LNCAP (cell line): ENCODE results near the gene CA10.

ENCODE experiments used
- CTCF ChIP-seq: fragments of 450-650 bp; IDR thresholded peaks from 2 replicates; pipeline ENCODE4 v1.5.1; 2017; ENCODE audit warnings: mild to moderate bottlenecking

The CA10 gene

GRCh38 chr17:51746421-51746820 lies 412.1 kb downstream of the CA10 start:
- no peak for TF ChIP-seq CTCF

DNA sequence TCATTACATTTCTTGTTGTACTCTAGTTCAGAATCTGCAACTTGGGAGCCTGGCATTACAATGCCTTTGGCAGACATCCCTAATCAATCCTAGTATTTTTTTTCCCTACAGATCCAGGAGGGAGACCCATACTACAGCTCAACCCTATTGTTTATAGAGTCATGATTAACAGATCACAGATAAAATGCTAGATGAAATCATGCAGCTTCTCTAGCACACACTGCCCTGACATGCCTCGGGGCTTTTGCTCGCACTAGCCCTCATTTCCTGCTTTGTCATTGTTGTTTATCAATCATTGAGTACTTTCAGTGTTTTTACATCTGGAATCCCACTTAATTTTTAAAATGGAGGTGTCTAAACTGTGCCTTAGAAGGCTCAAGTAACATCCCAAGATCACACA lies 412.5 kb downstream of the CA10 start:
- TF ChIP-seq CTCF = no peak

GRCh38 chr17:51743477-51743876 lies 415.0 kb downstream of the CA10 start:
- TF ChIP-seq CTCF = no peak

DNA sequence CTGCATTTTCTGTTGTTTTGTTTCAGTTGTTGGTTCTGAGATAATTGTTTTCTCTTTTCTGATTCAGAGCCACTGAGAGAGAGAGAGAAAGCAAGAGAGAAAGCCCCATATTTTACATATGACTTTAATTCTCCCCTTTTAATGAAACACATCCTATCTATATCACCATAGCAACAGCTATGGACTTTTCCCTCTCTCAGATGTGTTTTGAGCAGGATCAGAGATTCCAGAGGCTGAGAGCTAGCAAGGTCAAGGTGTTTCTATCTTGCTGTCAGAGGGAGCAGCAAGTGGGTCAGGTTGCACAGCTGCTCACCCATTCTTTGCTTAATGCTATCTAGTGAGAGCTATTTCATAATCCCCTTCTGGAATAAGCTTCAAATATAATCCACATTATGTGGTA lies 415.9 kb downstream of the CA10 start:
- TF ChIP-seq CTCF = no peak

- no peak for TF ChIP-seq CTCF
Measured at GRCh38 chr17:51741458-51741857, 417.1 kb downstream of the CA10 start.

GRCh38 chr17:51740531-51740930 lies 418.0 kb downstream of the CA10 start:
- no peak for TF ChIP-seq CTCF

GRCh38 chr17:51739245-51739886 lies 419.1 kb downstream of the CA10 start:
- no peak for TF ChIP-seq CTCF

DNA sequence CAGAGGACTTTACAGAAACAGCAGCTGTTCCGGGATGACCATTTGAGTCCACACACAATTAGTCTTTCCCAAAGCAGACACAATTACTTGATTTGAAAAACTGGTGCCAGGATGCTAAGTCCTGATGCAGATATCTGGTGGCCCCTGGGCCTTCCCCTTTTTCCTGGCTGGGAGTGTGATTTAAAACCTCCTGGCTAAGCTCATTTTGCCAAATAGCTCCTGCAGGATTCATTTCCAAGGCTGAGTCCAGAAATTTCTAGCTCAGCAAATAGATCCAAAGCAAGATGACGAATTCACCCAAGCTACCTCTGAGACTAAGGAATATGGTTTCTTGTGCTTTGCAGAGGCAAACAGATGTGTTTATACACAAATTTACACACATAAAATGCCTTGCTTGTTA lies 422.2 kb downstream of the CA10 start:
- TF ChIP-seq CTCF = no peak
